A172 (cell line): Measurements from ENCODE around the gene CATSPERE. TPM values are rescaled to one million over a fixed set of nuclear protein-coding genes. Genes with fewer than 3 reads are reported as not detected.
"Not testable (repeated sequence)": the region's sequence is repeated elsewhere in the genome, so short reads cannot be mapped to it uniquely, and the experiment has no call there.

Experiments used
- DNase-seq: peaks from one replicate; pipeline ENCODE4 v3.0.0-alpha.2; 2015; ENCODE audit warnings: low spot score
- total RNA-seq: library from RNA; depleted of rRNA; stranded (reverse); fragments of >200 nt; shearing (Covaris generic); gene quantifications from 2 replicates; pipeline ENCODE4 v1.2.3, GENCODE V29; 2014; rRNA removed

CATSPERE gene
- total RNA-seq, 1 experiment from 2014 or later, result 0.09 TPM

GRCh38 chr1:244664353-244664752 lies 203.3 kb downstream of the CATSPERE start:
- no peak for DNase-seq

GRCh38 chr1:244665771-244666217 lies 204.7 kb downstream of the CATSPERE start:
- peak; percentile 13 for DNase-seq

GRCh38 chr1:244666672-244667418 lies 205.8 kb downstream of the CATSPERE start:
- DNase-seq, result not testable (repeated sequence)

- no peak for DNase-seq
Measured at GRCh38 chr1:244667797-244668196, 206.7 kb downstream of the CATSPERE start.

GRCh38 chr1:244672946-244673682 lies 212.0 kb downstream of the CATSPERE start:
- no peak for DNase-seq

- DNase-seq, result peak; percentile 8
Measured at GRCh38 chr1:244674446-244674845, 213.4 kb downstream of the CATSPERE start.

- DNase-seq, result no peak
Measured at GRCh38 chr1:244675167-244675566, 214.1 kb downstream of the CATSPERE start.

- no peak for DNase-seq
Measured at GRCh38 chr1:244678697-244679096, 217.6 kb downstream of the CATSPERE start.

GRCh38 chr1:244680667-244681066 lies 219.6 kb downstream of the CATSPERE start:
- DNase-seq, result no peak

GRCh38 chr1:244682087-244682486 lies 221.0 kb downstream of the CATSPERE start:
- not testable (repeated sequence) for DNase-seq

Other genes with a start within 250 kb of the CATSPERE start
- gene ADSS2, start 9.4 kb upstream of the CATSPERE start, total RNA-seq, result 93.3 and 110 TPM in 2 replicates
- 109 and 133 TPM in 2 replicates for gene DESI2, start 191.9 kb downstream of the CATSPERE start, total RNA-seq